Endothelial cell of umbilical vein (primary cell): ENCODE measurements around the gene NUP62. TPM values are rescaled to one million over a fixed set of nuclear protein-coding genes. Genes with fewer than 3 reads are reported as not detected.

ENCODE experiments used
- BruUV-seq: library from RNA; stranded (reverse); fragments of 400-500 nt; replicated peaks from 2 replicates; lab custom pipeline; 2021; lab: Mats Ljungman, UMichigan
- CTCF ChIA-PET: fragments of 300-600, 350-600 bp; sonication (Branson Sonifier 250); formaldehyde crosslinking; loops from one replicate; lab custom pipeline; 2021; ENCODE audit warnings: antibody characterized with exemption, inconsistent platforms; lab: Charles Lee
- POLR2A ChIA-PET: fragments of 300-600, 350-600 bp; sonication (Branson Sonifier 250); formaldehyde crosslinking; loops from one replicate; lab custom pipeline; 2021; ENCODE audit warnings: antibody characterized with exemption, inconsistent platforms; lab: Charles Lee
- DNase-seq: peaks from one replicate; pipeline ENCODE4 v3.0.0-alpha.2; 2011; ENCODE audit warnings: low read depth, low spot score
- FAIRE-seq: peaks from 2 replicates; lab custom pipeline; 2011; peaks lifted over from hg19 to GRCh38; lab: Jason Lieb, UNC
- H2AFZ ChIP-seq: 2 replicates; pipeline ENCODE4 v1.6.0; 2012; ENCODE audit warnings: low read depth, low read length, control low read depth, inconsistent platforms
- H3K27ac ChIP-seq: 2 replicates; pipeline ENCODE4 v1.5.1; 2011; ENCODE audit warnings: low read depth, mild to moderate bottlenecking, control low read depth, low read length, moderate library complexity; ENCODE audit not compliant: insufficient read depth
- H3K27me3 ChIP-seq, 2 experiments: 2 replicates each; pipeline versions ENCODE4 v1.6.0 to v1.6.1; 2011; ENCODE audit warnings: low read length in 2 of 2, mixed read lengths in 1 of 2; ENCODE audit not compliant: control insufficient read depth in 2 of 2, insufficient read depth in 2 of 2
- H3K36me3 ChIP-seq, 2 experiments: 2 replicates in 1 of 2; 3 replicates in 1 of 2; pipeline ENCODE4 v1.5.1; 2011; ENCODE audit warnings: low read length in 2 of 2, mild to moderate bottlenecking in 1 of 2, moderate library complexity in 1 of 2; ENCODE audit not compliant: control insufficient read depth in 2 of 2, insufficient read depth in 2 of 2; ENCODE audit errors: extremely low read depth in 1 of 2
- H3K4me1 ChIP-seq: 3 replicates; pipeline ENCODE4 v1.5.1; 2011; ENCODE audit warnings: mild to moderate bottlenecking, low read length; ENCODE audit not compliant: control insufficient read depth, insufficient read depth; ENCODE audit errors: extremely low read depth
- H3K4me2 ChIP-seq: 2 replicates; pipeline ENCODE4 v1.6.1; 2011; ENCODE audit warnings: low read length, control low read depth, mixed read lengths; ENCODE audit not compliant: insufficient read depth
- H3K4me3 ChIP-seq, 3 experiments: fragments of 200-600 bp in 1 of 3; sonication (generic), shearing (Covaris generic) in 1 of 3; replicated peaks in 1 of 3; 2 replicates each; pipeline ENCODE4 v1.5.1; 2011 to 2016; ENCODE audit warnings: control low read depth in 3 of 3, low read length in 3 of 3, mild to moderate bottlenecking in 2 of 3, inconsistent platforms in 1 of 3, low read depth in 1 of 3, moderate library complexity in 1 of 3; ENCODE audit not compliant: insufficient read depth in 1 of 3
- H3K79me2 ChIP-seq: 2 replicates; pipeline ENCODE4 v1.6.0; 2012; ENCODE audit warnings: low read length, inconsistent platforms; ENCODE audit not compliant: control insufficient read depth, insufficient read depth
- H3K9ac ChIP-seq: replicated peaks from 2 replicates; pipeline ENCODE3; 2011; ENCODE audit warnings: low read length, control low read depth; ENCODE audit not compliant: insufficient read depth; ENCODE audit errors: extremely low read depth
- H3K9me1 ChIP-seq: replicated peaks from 3 replicates; pipeline ENCODE4 v1.6.0; 2011; ENCODE audit warnings: mild to moderate bottlenecking, low read length; ENCODE audit not compliant: control insufficient read depth, insufficient read depth; ENCODE audit errors: extremely low read depth
- H3K9me3 ChIP-seq: replicated peaks from 2 replicates; pipeline ENCODE4 v1.5.1; 2012; ENCODE audit warnings: low read length, inconsistent platforms; ENCODE audit not compliant: control insufficient read depth, insufficient read depth
- H4K20me1 ChIP-seq: replicated peaks from 2 replicates; pipeline ENCODE3; 2011; ENCODE audit warnings: mild to moderate bottlenecking, low read length; ENCODE audit not compliant: control insufficient read depth, insufficient read depth; ENCODE audit errors: extremely low read depth
- EZH2 ChIP-seq: IDR thresholded peaks from 2 replicates; pipeline ENCODE4 v1.6.1; 2012; ENCODE audit warnings: borderline replicate concordance, low read depth, mild to moderate bottlenecking, moderate library complexity, low read length, inconsistent platforms; ENCODE audit not compliant: severe bottlenecking
- FOS ChIP-seq: IDR thresholded peaks from 2 replicates; pipeline ENCODE4 v1.6.1; 2011; ENCODE audit warnings: mild to moderate bottlenecking, low read length, moderate library complexity, borderline replicate concordance; ENCODE audit not compliant: insufficient read depth
- GATA2 ChIP-seq: IDR thresholded peaks from 2 replicates; pipeline ENCODE4 v1.7.0; 2011; ENCODE audit warnings: low read depth, mild to moderate bottlenecking, moderate library complexity, mixed read lengths, low read length; ENCODE audit not compliant: insufficient read length, insufficient read depth
- JUN ChIP-seq: IDR thresholded peaks from 2 replicates; pipeline ENCODE4 v1.6.1; 2011; ENCODE audit warnings: borderline replicate concordance, low read depth; ENCODE audit not compliant: insufficient read length, insufficient read depth
- MYC ChIP-seq: IDR thresholded peaks from one replicate; pipeline ENCODE4 v1.6.1; 2011; ENCODE audit warnings: mild to moderate bottlenecking, low read depth, low read length
- POLR2A ChIP-seq: IDR thresholded peaks from 2 replicates; pipeline ENCODE4 v1.6.1; 2012; ENCODE audit warnings: low read depth, mild to moderate bottlenecking, control low read depth, low read length
- POLR2AphosphoS5 ChIP-seq: IDR thresholded peaks from 2 replicates; pipeline ENCODE4 v1.6.1; 2012; ENCODE audit warnings: low read depth, mild to moderate bottlenecking, control low read depth, low read length, moderate library complexity; ENCODE audit not compliant: insufficient read depth
- dilution Hi-C: fragments of 300-500 bp; cut with MboI; formaldehyde crosslinking; loops from one replicate; pipeline ENCODE4 v1.15.0; 2019; ENCODE audit warnings: low sequenced_read_pairs; ENCODE audit not compliant: extremely low pct_ligation_motif_present
- intact Hi-C: fragments of 100-400 bp; cut with micrococcal nuclease; formaldehyde crosslinking; loops from one replicate; pipeline ENCODE4 v1.10.0; 2022
- polyA plus RNA-seq, 4 experiments: library from polyadenylated mRNA; depleted of rRNA in 3 of 4; stranded (reverse) in 3 of 4; unstranded in 1 of 4; fragments of >200 nt; gene quantifications; 2 replicates each; pipeline versions ENCODE4 v1.2.1 to v1.2.3, GENCODE V29; 2011 to 2012; ENCODE audit warnings: missing spikeins in 1 of 4
- total RNA-seq: library from RNA; stranded (reverse); gene quantifications from 2 replicates; pipeline ENCODE4 v1.2.3, GENCODE V29; 2021
- TF ChIP-seq, protein P1 (sequence below), 2 donors: IDR thresholded peaks; 1 replicate in 1 of 2; 2 replicates in 1 of 2; pipeline ENCODE4 v1.5.1; 2011; ENCODE audit warnings: low read length in 2 of 2, mild to moderate bottlenecking in 2 of 2, moderate library complexity in 2 of 2, control low read depth in 1 of 2, inconsistent platforms in 1 of 2, low read depth in 1 of 2; ENCODE audit not compliant: insufficient read depth in 1 of 2; ENCODE audit errors: extremely low read depth in 1 of 2
- TF ChIP-seq, protein P2 (sequence below): IDR thresholded peaks from 2 replicates; pipeline ENCODE4 v1.6.1; 2011; ENCODE audit not compliant: insufficient read depth, insufficient read length

The NUP62 gene
- total and polyA plus RNA-seq, 2 donors (not counting 3 experiments of a cell fraction or from before 2014, with no cell fraction given), result 32.0 to 93.7 TPM

DNA sequence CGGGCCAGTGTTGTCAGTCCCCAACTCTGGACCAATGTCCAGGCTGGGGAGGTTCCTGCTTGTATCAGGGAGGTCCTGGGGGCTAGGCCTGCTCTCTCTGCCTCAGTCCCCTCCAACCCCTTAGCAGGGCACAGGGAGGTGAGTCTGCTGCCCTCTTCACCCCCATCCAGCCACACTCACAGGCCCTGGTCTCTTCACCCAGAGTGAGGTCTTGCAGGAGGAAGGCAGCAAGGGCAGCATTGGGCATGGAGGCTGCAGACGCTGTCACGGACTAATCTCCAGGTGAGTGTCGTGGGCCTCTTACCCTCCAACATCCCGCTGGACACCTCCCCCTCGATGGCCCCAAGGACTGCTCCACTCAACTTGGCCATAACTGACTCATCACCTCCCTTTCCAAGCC, 43.5 kb upstream of the NUP62 start:
- Histone ChIP-seq H3K36me3 (no peaks in the 10 kb centered on the region), H3K27me3 (no peaks in the 10 kb centered on the region), H3K79me2 (no peaks in the 10 kb centered on the region), H3K4me3 (no peak overlapping the region), H3K9ac (no peak overlapping the region), H3K27ac (no peak overlapping the region), H3K9me3 (no peaks in the 10 kb centered on the region), H4K20me1 (no peaks in the 10 kb centered on the region), H3K4me1 (no peaks in the 10 kb centered on the region), H2AFZ (no peak overlapping the region), H3K9me1 (no peaks in the 10 kb centered on the region), H3K4me2 (no peak overlapping the region)
- ChIA-PET POLR2A (no interaction called here), CTCF (no interaction called here)
- DNase-seq (no peak), FAIRE-seq (no peak)
- intact Hi-C loops (no loop called here), dilution Hi-C loops (no loop called here)
- BruUV-seq, result no TSS peak
- TF ChIP-seq, protein P1, sequence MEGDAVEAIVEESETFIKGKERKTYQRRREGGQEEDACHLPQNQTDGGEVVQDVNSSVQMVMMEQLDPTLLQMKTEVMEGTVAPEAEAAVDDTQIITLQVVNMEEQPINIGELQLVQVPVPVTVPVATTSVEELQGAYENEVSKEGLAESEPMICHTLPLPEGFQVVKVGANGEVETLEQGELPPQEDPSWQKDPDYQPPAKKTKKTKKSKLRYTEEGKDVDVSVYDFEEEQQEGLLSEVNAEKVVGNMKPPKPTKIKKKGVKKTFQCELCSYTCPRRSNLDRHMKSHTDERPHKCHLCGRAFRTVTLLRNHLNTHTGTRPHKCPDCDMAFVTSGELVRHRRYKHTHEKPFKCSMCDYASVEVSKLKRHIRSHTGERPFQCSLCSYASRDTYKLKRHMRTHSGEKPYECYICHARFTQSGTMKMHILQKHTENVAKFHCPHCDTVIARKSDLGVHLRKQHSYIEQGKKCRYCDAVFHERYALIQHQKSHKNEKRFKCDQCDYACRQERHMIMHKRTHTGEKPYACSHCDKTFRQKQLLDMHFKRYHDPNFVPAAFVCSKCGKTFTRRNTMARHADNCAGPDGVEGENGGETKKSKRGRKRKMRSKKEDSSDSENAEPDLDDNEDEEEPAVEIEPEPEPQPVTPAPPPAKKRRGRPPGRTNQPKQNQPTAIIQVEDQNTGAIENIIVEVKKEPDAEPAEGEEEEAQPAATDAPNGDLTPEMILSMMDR (IDR thresholded peaks at IDR 0.05; ENCODE audit: extremely low read depth in 1 of 2, insufficient read depth in 1 of 2, low read depth in 1 of 2, low read length in 2 of 2), result no peak
- TF ChIP-seq GATA2, result no peak
- TF ChIP-seq EZH2, result no peak
- TF ChIP-seq POLR2AphosphoS5, result no peak
- no peak for TF ChIP-seq POLR2A
- no peak for TF ChIP-seq MYC
- TF ChIP-seq, protein P2, sequence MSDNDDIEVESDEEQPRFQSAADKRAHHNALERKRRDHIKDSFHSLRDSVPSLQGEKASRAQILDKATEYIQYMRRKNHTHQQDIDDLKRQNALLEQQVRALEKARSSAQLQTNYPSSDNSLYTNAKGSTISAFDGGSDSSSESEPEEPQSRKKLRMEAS, result no peak
- no peak for TF ChIP-seq FOS
- no peak for TF ChIP-seq JUN
